Medulla oblongata (tissue), 1 donor: ENCODE results near the gene NKIRAS1.

Experiments used
- DNase-seq: peaks from one replicate; pipeline ENCODE4 v3.0.0-alpha.2; 2015; ENCODE audit errors: extremely low spot score

The NKIRAS1 gene

DNA sequence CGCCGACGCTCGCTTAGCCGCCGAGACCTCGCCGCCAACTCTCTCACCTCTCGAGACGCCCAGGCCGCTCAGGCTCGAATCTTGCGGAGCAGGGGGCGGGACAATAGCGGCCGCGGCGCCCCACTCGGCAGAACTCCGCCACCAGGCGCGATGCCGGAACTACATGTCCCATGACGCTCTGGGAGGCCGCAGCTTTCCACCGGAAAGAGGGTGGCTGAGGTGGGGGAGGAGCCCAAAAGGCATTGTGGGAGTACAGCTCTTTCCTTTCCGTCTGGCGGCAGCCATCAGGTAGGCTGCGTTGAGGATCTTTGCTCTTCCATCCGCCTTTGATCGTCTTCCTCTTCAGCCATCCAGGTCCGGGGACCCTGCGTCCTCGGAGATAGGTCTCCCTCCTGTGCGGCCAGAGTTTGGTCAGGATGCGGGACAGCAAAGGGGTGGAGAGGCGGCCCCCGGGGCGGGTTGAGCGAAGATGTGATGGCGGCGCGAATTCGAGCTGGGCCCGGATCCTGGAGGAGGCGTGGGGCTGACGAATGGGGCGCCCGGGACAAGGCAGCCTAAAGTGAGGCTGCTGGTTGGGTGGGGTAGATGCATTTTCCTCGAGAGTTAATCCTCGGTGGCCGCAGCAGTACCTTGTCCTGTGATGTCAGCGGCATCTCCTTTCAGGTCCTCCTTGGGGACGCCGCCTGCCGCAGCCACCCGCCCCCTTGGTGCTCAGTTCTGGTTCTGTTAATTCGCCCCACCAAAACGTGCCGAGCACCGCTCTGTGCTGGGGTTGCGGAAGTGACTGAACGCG is at the start of gene NKIRAS1, which contains the start of gene RPL15:
Gene NKIRAS1, minus strand, starts transcription at position 105 of the 793 bp plus-strand sequence. CDS start 6,086 bp downstream, outside the sequence.
Gene RPL15, plus strand, starts transcription at position 247 of the 793 bp plus-strand sequence. CDS start 728 bp downstream, outside the sequence.
- DNase-seq = peak; percentile 98

DNA sequence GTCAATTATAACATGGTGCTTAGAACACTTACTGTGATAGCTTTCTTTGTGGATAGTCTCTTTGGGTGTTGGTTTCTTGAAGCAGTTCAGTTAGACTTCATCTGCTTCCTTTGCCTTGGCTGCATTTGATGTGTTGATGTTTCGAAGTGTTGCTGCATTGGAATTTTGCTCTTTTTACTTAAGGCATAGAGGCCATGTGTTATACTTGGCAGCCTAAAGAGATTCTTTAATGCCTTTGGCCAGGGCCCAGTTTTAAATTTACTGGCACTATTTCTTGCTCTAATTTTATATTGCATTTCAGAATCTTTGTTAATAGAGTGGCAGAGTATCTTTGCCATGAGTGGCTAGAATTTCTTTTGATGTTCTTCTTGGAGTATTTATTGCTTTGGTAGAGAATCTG is 49.5 kb upstream of the NKIRAS1 start:
- no peak for DNase-seq

DNA sequence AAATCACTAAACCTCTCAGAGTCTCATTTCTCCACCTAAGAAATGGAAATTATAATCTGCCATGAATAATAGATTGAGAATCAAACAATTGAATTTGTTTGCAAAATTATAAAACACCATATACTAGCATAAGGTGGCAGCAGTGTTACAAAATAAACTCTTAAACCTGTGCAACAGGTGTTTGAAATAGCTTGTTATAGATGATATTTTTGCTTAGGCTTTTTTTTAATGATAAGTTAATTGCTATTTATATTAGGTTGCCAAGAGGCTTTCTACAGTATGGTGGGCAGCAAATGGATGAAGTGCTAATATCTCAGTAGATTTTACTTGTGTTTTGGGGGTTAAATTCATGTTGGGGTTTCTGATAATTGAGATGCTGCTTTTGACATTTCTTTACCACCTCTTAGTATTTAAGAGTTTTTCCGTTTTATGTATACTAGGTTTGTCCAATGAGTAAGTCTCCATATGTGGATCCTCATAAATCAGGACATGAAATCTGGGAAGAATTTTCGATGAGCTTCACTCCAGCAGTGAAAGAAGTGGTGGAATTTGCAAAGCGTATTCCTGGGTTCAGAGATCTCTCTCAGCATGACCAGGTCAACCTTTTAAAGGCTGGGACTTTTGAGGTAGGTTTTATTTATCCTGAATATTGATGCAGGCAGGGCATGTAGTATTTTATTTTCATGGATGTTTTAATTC is 47.9 kb upstream of the NKIRAS1 start:
- DNase-seq = no peak

DNA sequence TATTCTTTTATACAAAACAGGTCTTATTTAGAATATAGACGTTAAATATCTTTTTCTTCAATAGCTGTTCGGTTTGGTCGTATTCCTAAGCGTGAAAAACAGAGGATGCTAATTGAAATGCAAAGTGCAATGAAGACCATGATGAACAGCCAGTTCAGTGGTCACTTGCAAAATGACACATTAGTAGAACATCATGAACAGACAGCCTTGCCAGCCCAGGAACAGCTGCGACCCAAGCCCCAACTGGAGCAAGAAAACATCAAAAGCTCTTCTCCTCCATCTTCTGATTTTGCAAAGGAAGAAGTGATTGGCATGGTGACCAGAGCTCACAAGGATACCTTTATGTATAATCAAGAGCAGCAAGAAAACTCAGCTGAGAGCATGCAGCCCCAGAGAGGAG is 45.1 kb upstream of the NKIRAS1 start:
- no peak for DNase-seq

DNA sequence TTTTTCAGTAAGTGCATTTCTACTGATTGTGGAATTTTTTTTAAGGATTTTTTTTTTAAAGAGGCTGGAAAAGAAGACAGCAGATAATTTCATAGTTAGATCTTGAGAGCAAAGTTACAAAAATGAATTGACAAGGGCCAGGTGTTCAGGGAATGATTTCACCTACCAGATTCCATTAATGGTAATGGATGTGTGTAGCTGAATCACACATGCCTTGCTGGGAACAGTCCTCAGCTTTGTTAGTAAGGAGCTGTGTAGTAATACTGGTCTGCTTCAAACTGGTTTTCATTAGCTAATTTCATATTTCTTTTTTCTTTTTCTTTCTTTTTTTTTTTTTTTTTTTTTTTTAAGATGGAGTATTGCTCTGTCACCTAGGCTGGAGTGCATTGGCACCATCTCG is 44.3 kb upstream of the NKIRAS1 start:
- no peak for DNase-seq

DNA sequence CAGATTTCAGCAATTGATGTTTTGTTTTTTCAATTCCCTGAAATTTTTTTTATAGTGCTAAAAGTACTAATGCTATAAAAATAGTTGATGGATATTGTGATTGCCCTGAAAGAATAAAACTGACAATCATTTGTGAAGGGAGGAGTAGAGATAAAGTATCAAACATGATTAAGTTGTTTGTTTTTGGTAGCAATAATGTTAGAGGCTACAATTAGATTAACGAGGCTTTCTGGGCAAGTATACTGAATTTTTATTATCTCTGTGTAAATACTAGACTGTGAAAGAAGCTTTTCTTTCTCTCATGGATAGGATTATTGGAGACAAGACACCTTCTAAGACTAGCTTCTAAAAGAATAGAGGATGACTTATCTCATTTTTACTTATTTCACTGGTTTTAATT is 43.9 kb upstream of the NKIRAS1 start:
- DNase-seq = no peak

DNA sequence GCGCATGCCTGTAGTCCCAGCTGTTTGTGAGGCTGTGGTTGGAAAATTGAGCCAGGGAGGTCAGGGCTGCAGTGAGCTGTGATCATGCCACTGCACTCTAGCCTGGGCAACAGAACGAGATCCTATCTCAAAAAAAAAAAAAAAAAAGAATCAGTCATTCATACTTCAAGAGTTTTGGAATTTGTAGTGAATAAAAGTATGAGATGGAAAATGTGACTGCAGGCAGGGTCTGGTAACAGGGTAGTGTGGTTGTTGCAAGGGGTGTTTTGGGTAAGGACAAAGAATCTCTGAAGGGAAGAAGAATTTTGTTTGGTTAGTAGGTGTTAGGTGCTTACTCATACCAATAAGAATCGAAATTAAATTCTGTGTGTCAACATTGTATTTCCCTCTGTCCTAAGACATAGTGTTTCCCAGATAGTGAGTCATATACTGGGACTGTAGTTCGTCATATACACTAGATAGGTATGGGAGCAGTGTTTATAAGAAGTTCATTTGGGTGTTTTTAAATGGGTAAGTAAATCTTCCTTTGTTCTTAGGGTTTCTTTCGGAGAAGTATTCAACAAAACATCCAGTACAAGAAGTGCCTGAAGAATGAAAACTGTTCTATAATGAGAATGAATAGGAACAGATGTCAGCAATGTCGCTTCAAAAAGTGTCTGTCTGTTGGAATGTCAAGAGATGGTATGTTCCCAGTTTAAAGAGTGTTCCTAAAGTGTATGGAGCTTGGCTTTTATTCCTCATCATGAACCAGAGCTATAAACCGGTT is 42.5 kb upstream of the NKIRAS1 start:
- DNase-seq = no peak

DNA sequence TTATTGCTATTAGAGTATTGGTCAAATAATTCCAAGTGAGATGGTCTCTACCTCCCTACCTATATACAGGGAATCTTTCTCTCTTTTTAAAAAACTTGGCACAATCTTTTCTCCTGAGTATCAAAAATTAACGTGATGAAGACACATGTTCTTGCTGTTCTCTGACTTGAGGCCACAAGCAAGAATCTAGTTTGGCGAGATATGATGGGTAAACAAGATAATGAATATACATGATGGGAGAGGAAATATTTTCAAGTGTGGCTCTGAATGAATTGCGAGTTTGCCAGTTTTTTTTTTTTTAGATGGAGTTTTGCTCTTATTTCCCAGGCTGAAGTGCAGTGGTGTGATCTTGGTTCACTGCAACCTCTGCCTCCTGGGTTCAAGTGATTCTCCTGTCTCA is 39.9 kb upstream of the NKIRAS1 start:
- DNase-seq = no peak

- DNase-seq = no peak
Measured at GRCh38 chr3:23954144-23954543, 37.4 kb upstream of the NKIRAS1 start.

GRCh38 chr3:23953523-23953922 is 36.7 kb upstream of the NKIRAS1 start:
- DNase-seq = no peak

- DNase-seq = no peak
Measured at GRCh38 chr3:23952646-23953045, 35.9 kb upstream of the NKIRAS1 start.

DNA sequence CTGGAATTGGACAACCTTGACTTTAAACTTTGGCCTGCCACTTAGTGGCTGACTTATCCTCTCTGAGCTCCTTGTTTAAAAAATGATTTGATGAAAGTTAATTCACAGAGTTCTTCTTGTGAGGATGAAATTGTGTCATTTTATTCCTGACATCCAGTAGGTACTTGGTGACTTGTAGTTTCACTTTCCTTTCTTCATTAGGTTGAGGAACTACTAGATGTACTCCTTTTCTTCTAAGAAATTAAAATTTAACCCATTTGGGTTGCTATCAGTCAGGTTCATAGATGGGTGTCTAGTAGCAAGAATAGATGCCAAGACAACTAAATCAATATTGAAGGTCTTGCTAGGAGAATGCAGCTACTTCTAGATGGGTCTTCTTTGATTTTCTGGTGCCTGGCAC is 33.5 kb upstream of the NKIRAS1 start:
- peak; percentile 21 for DNase-seq

DNA sequence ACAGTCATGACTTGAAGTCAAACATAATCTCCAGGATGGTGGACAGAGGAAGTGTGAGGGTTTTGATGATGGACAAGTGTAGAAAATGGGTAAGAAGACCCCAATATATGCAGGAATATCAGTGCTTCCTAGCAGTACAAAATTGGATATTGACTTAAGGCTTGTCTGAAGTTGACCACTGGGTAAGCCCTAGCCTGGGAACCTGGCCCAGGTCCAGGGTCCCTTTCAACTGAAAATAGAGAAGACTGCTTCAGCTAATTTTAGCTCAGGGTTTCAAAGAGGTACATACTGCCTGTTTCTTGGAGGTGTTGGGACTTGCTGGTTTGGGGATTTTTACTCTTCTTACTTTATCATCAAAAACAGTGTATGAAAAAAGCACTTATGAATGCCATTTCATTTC is 33.0 kb upstream of the NKIRAS1 start:
- peak; percentile 57 for DNase-seq

GRCh38 chr3:23948761-23949160 is 32.0 kb upstream of the NKIRAS1 start:
- no peak for DNase-seq

GRCh38 chr3:23945913-23946687 is 29.3 kb upstream of the NKIRAS1 start:
- DNase-seq = peak; percentile 97

GRCh38 chr3:23945663-23945912 is 28.8 kb upstream of the NKIRAS1 start:
- no peak for DNase-seq

DNA sequence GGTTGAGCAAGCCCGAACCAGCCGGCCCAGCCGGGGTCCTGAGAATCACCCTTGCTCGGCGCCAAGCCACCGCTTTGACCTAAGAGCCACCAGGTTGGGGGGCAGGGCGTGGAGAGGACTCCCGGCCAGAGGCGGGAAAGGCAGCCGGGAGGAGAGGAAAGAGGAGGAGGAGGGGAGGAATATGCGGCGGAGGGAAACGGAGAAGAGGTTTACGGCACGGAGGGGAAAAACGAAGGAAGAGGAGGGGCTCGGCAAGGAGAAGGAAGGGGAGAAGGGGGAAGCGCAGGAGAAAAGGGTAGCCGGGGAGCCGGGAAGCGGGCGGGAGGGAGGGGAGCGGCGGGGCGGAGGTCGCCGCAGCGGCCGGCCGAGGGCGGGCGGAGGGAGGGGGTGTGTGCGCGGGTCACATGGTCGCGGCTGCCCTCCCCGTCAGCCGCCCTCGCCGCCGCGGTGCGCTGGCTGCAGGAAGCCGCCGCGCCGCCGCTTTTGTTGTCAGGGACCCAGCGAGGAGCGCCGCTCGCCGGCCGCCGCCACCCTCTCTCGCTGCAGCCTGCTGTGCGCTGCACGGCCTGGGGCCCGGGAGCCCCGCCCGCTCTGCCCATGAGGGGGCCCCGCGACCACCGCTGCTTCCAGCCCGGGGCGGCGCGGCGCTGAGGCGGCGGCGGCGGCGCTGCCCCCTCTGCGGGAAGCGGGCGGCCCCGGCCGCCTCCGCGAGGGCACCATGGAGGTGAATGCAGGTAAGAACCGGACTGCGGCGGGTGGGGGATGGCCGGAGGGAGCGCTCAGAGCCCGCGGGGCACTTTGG is 28.3 kb upstream of the NKIRAS1 start, which contains the start of gene NR1D2:
Gene NR1D2, plus strand, starts transcription at position 426 of the 802 bp plus-strand sequence. Its CDS starts 293 bp downstream, at position 719.
- peak; percentile 85 for DNase-seq

- DNase-seq = peak; percentile 37
Measured at GRCh38 chr3:23944007-23944783, 27.4 kb upstream of the NKIRAS1 start.

DNA sequence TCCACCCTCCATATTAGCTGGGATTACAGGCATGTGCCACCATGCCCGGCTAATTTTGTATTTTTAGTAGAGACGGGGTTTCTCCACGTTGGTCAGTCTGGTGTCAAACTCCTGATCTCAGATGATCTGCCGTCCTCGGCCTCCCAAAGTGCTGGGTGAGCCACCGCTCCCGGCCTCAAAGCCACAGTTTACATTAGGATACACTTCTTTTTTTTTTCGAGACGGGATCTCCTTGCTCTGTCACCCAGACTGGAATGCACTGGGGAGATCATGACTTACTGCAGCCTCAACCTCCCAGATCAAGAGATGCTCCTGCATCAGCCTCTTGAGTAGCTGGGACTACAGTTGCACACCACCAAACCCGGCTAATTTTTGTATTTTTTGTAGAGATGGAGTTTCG is 25.8 kb upstream of the NKIRAS1 start:
- DNase-seq = no peak

GRCh38 chr3:23941440-23941839 is 24.6 kb upstream of the NKIRAS1 start:
- no peak for DNase-seq
